ENCODE data around the gene TRIM3. TPM values are rescaled to one million over a fixed set of nuclear protein-coding genes. Genes with fewer than 3 reads are reported as not detected.
A peak's percentile ranks its signal among the peaks of the same experiment; 100 is the strongest.

TRIM3 gene
- total RNA-seq, 2 donors from 2014 or later: 10.6 to 14.5 TPM

DNA sequence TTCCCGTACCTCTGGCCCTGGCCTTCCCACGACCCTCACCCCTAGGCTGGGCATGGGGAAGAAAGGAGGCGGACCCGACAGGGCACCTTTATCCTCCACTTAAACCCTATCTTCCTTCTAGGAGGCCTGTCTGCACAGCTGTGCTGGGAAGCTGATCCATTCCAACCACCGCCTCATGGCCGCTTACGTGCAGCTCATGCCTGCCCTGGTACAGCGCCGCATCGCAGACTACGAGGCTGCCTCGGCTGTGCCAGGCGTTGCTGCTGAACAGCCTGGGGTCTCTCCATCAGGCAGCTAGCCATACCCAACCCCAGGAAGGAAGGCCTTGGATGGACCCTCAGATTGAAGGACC lies 8.2 kb upstream of the TRIM3 start:
- intact Hi-C loops (cut with DNase I): no loop called here
- ATAC-seq: peak in 1 of 2 donors; percentile 7
- DNase-seq: no peak

DNA sequence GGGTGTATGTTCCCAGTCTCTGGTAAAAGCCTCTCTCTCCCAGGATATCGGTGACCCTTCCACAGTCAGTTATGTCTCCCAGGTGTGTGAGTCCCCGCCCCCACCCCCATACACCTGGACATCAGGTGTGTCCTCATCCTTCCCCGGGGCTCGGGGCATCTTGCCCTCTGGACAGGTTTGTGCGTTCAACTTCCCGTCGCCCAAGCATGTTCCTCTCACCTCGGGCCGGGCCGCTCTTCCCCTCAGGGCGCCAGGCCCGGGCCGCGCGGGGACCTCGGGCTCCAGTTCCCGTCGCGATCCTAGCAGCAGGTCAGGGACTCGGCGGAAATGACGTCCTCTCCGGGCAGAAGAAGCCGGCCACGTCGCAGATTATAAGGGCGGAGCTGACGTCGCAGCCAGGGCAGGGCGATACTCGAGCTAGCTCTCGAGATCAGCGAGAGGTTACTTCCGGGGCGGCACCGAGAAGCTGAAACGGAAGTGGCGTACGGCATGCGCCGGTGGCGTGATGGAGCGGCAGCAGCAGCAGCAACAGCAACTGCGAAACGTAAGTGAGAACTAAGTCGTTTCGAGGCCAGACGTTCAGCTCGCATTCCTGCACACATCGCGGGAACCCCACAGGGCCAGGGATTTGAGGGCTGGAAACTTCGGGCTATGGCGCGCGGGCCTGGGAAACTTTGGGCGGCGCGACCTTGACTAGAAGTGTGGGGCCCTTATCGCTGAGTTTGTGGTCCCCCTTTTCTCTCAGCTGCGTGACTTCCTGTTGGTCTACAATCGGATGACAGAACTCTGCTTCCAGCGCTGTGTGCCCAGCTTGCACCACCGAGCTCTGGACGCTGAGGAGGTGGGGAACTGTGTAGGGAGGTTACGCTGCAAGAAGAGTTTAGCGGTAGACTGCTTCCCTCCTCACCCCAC lies 7.5 kb upstream of the TRIM3 start, which contains the start of the genes ARFIP2 and TIMM10B:
ARFIP2 (minus strand) TSS at position 320 of the 912 bp plus-strand sequence. CDS start 910 bp downstream, outside the sequence.
TIMM10B (plus strand) TSS at position 490 of the 912 bp plus-strand sequence; CDS start at position 506, 16 bp downstream.
- intact Hi-C loops (cut with DNase I): no loop called here
- DNase-seq (peak; percentile 99), ATAC-seq (peak; percentile 98 to 99)

DNA sequence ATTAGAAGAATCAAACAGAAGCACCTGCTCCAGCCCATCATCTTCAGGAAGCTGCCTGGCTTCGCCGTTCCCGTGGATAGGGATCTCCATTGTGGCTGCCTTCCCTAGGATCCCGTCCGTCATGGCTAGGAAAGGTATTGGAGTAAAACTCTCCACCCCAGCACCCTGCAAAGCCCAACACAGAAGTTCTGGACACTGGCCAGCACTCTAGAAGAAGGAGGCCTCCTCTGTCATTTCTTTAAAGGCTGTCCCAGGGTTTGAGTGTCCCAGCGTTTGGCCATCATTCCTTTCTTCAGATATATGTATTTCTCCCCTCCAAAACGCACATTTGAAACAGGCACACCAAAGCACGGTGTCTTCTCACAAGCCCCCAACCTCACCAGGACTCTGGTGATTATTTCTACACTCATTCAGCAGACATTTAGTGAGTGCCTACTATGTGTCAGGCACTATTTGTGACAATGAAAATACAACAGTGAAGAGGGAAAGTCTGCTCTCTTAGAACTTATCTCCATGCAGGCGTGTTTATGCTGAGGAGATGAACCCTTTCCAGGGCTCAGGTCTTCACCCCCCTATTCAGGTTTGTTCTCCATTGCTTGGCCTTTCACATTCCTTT lies 6.7 kb upstream of the TRIM3 start:
- intact Hi-C loops (cut with DNase I): no loop called here
- DNase-seq (no peak), ATAC-seq (no peak)

DNA sequence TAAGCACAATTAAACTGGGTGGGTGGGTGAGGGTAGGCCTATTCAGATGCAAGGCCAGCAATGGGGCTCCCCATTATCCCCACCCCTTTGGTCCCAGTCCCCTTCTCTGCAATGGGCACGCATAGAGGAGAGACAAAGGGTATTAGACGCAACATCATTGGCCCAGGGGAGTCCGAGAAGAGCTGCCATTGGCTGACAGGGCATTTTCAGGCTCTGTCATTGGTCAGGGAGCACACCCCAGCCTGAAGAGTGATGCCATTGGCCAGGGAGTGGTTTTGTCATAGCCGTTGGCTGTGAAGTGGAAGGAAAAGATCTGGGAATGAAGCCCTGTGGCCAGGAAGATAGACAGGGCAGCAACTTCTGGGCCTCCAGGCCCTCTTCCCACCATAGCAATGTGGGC lies 2.8 kb upstream of the TRIM3 start:
- intact Hi-C loops (cut with DNase I): loop anchor here in 1 of 2 donors (10.0 kb wide), 1 partner anchor 242 kb away; the partner anchor contains the start of genes CNGA4 and FHIP1B
- ATAC-seq: no peak

DNA sequence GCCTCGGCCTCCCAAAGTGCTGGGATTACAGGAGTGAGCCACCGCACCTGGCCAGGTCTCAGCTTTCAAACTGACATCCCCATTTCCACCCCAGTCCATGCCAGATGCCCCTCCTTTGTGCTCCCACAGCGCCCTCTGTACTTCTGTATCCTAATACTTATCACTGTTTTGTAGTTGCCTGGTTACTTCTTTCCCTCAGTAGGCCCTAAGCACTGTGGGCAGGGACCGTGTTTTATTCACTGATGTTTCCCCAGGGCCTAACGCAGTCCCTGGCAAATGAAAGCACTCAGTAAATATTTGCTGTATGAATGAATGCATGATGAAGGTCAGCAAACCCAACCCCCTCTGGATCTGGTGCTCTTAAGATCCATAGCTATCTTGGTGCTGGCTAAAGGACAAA lies 2.2 kb upstream of the TRIM3 start:
- no peak for ATAC-seq
- intact Hi-C loops (cut with DNase I): loop anchor here in 1 of 2 donors (10.0 kb wide), 1 partner anchor 241 kb away; the partner anchor contains the start of genes CNGA4 and FHIP1B
- no peak for DNase-seq

More for the DNA sequence above, 2.8 kb upstream of the TRIM3 start:
- DNase-seq: no peak

DNA sequence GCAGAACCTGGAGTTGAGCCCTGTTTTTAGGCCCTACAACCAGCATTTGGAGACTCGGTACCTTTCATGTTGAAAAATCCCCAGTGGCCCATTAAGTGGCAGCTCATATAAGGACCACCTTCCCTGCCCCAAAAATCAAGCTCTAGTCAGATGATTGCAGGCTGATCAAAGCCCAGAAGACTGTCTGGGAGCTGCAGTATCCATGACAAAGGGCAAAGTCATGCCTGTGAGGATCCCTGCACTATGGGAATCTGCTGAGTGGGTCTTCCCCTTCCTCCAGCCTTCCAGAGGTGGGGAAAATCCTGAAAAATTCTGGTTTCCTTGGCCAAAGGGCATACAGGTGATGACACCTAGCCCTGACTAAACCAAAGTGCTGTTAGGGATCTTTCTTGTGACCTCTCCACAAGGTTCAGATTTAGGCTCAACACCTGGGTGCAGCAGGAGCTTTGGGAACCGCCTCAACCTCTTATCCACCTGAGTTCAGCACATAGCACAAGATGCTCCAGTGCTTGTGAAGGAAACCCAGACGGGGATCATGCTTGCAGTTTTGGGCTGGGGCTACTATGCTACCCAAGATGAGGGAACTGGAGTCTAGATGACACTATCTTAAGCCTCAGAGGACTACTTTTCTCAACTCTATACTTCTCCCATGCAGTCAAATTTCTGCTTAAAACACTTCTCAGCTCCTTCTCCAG lies 1.2 kb upstream of the TRIM3 start:
- DNase-seq (no peak), ATAC-seq (no peak)
- intact Hi-C loops (cut with DNase I): loop anchor here in 1 of 2 donors (10.0 kb wide), 1 partner anchor 240 kb away; the partner anchor contains the start of genes CNGA4 and FHIP1B

DNA sequence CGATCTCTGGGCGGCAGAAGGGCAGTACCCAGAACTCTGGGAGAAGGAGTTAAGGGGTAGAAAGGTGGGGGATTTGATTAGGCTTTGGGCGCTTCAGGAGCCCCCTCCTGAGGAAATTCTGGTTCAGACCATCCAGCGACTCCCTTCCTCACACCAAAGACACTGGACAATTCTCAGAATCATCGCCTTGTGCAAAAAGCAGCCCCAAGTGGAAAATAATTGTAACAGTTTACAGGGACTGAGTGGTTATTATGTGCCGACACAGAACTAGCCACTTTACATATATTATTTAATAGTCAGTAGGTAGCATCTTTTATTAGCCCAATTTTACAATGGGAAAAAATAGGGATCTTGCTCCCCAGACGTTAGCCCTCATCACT lies 662 bp upstream of the TRIM3 start:
- intact Hi-C loops (cut with DNase I): loop anchor here in 1 of 2 donors (10.0 kb wide), 1 partner anchor 240 kb away; the partner anchor contains the start of genes CNGA4 and FHIP1B
- ATAC-seq: no peak
- DNase-seq: no peak

DNA sequence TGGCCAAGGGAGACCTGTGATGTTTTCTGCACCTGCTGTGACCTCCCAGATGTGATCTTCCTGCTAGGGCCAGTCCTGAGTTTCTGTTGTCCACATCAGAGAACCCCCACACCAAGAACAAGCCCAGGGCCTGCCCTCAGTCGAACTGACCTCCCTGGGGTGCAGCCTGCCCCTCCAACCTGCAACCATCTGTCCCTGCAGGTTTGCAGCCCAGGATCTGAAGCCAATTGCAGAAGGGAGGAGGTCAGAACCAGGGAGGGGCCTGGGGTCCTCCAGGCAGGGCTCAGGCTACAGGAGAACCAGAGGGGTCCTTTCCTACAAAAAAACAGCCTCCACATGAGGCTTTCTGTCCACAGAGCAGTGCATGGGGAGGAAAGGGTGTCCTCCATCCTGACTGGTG lies 807 bp downstream of the TRIM3 start:
- intact Hi-C loops (cut with DNase I): loop anchor here in 1 of 2 donors (10.0 kb wide), 1 partner anchor 238 kb away; the partner anchor contains the start of genes CNGA4 and FHIP1B
- no peak for ATAC-seq

DNA sequence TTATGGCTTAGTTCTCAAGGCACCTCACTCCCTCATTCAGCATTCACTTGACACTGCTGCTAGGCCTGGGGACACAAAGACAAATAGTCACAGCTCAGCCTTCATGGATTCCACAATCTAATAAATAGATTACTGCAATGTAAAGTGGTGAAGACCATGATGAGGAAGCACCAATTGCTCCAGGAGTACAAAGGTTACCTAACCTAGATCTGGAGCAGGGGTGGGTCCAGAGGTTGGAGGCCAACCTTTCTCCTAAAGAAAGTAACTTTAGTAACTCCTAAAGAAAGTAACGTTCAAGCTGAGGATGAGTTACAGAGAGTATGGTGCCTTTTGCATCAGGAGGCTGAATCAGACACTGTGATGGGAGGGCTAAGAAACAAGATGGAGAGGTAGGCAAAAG lies 4.1 kb downstream of the TRIM3 start:
- ATAC-seq (no peak), DNase-seq (no peak)

More for the DNA sequence above, 807 bp downstream of the TRIM3 start:
- DNase-seq: no peak

DNA sequence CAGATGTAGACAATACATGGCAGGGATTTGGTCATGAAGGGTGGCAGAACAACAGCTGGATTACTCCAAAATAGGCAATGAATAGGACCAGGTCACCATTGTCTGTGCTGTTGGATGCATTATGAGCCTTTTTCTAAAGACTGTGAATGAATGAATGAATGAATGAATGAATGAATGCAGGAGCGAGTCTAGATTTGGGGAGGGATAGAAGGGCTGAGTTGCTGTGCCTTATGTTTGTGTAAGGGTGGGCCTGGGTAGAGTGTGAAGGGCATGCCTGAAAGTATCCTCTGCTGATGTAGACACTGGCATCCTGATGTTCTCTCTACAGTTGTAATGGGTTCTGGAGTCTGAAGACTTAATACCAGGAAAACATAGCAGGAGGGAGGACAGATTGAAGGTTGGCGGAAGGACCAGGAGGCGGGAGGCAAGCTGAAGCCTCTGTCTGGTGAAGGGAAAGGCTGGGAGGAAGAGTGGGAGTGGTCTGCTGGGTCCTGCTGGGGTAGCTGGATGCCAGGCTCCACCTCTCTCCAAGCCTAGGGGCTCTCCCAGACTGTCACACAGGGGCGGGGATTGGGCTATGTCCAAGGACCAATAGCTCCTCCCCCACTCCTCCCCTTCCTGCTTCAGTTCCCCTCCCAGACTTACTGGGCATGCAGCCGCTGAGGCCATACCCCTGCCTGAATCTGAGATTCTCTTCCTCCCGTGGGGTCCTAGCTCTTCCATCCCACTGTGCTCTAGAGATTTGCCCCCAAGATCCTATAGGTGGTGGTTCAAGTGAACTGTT lies 4.8 kb downstream of the TRIM3 start:
- ATAC-seq (peak; percentile 87 to 90), DNase-seq (peak; percentile 93)
- intact Hi-C loops (cut with DNase I): no loop called here

More for the DNA sequence above, 4.1 kb downstream of the TRIM3 start:
- intact Hi-C loops (cut with DNase I): no loop called here

DNA sequence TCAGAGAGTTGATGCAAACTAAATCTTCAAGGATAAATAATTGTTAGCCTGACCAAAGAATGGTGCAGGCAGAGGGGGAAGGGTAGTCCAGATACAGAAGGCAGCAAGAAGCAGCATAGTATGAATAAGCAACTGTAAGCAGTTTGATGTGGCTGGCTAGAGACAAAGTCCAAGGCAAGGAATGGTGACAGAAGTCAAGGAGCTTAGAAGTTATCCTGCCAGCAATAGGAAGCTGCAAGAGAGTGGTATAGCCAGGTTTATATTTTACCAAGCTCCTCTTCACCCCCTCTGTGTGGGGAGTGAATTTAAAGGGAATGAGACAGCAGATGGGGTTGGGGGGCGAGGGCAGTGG lies 14.7 kb downstream of the TRIM3 start:
- DNase-seq: no peak
- intact Hi-C loops (cut with DNase I): no loop called here
- ATAC-seq: no peak

DNA sequence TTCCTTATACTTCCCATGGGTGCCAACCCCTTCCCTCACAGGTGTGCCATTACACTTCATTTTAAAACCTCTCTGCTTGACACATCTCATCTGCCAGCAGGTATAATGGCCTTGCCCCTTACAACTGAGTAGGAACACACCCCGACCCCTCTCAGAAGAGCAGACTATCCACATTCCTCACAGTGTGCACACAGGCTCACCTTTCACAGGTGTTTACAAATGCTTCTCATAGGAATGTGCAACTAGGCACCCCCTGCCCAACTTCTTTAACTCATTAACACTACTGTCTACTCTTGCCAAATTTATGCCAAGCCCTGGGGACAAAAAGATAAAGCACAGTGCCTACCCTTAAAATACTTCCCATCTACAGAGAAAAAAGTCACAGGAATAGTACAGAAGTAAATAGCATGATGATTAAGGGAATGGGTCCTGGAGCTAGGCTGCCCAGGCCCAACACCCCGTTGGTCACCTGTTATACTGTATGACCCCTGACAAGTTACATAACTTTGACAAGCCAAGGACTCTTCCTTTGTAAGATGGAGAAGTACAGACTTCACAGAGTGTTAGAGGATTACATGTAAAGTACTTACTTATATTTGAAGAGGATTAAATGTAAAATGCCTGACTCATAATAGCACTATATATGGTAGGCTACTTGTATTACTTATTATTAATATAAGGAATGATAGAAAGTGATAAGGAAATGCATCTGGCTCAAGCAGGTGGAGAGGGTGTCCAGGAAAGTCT lies 15.2 kb downstream of the TRIM3 start:
- ATAC-seq: no peak
- intact Hi-C loops (cut with DNase I): no loop called here
- no peak for DNase-seq

DNA sequence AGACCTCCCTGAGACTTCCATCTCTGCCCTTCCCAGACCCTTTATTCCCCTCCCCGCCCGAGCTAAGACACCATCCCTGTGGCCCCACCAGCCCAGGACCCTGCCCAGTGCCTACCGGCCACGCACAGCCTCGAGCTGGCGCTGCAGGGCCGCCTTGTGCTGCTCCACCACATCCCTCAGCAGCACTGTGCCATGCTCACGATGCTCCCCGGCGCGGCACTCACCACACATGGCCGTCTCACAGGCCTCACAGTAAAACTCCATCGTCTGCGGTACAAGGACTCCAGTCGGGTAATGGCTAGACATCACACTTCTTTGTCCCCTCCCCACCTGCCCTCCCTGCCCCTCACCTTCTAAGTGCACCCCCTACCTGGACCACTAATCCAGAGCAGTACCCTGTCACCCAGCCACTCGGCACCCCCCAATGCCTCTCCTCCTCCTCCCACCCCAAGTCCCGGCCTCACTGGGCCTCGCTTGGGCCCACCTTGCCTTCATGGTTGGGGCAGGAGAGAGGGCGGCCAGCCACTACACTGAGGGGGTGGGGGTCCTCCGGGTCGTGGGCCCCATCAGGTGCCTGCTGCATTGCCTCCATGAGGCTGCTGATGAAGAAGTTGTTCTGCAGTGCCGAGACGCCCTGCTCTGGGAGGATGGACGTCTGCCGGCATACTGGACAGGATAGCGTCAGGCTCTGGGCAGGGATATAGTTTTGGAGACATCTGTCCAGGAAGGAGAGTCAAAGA lies 16.0 kb downstream of the TRIM3 start:
- intact Hi-C loops (cut with DNase I): no loop called here
- ATAC-seq: no peak
- no peak for DNase-seq

DNA sequence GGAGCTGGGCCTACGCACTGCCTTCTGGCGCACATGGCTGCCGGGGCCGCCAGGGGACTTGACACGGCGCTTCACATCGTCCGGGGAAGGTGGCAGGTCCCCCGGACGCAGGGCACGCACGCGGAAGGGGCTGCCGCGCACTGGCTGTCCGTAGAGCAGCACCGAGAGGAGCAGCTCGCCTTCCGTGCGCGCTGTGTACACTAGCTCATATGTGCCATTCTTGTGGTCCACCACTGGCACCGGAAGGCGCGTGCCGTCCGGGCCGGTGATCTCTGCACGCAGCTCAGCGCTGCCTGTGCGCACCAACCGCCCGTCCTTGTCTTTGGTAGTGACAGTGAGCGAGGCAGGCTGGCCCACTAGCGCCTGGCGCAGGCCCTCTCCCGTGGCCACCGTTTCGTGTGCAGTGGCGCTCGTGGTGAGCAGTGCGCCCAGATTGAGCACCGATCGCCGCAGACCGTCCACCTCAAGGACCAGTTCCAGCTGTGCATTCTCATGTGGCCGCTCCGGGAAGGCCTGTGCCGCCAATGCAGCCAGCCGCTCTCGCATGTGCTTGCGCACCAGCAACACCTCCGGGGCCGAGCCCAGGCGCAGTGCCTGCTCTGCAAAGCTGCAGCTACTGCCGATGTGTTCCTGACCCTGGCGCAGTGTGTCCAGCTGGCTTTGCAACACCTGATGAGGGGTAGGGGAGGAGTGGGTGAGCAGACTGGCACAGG lies 17.2 kb downstream of the TRIM3 start:
- intact Hi-C loops (cut with DNase I): no loop called here
- DNase-seq: no peak
- ATAC-seq: no peak

DNA sequence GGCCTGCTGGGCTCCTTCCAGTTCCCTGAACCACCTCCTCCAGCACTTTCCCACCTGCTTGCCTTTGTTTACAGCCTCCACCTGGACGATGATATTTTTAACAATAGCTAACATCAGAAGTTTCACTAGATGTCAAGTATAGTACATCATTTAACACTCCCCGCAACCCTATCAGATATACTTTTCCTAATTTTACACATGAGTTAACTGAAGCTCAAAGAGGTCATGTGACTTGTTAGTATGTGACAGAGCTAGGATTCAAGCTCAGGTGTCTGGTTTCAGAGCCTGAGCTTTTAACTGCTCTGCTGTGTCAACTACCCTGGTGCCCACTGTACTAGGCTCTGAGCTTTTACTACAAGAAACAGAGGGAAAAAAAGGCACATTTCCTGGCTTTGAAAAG lies 18.7 kb downstream of the TRIM3 start:
- intact Hi-C loops (cut with DNase I): no loop called here
- DNase-seq: no peak
- ATAC-seq: no peak

DNA sequence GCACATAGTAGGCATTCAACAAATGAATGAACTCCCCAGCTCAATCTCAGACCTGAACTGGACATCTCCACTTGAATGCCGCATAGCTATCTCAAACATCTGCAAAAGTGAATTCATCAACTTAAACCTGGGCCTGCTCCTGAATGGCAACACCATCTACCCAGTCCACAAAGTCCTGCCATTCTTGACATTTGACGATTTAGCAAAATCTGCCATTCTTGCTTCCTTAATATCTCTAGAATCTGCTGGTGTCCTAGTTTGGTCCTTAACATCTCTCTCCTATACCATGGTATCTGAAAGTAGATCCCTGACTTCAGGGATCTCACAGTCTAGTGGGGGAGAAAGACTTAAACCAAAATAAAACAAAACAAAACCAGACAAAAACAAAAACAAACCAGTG lies 20.6 kb downstream of the TRIM3 start:
- DNase-seq (no peak), ATAC-seq (no peak)
- intact Hi-C loops (cut with DNase I): no loop called here

DNA sequence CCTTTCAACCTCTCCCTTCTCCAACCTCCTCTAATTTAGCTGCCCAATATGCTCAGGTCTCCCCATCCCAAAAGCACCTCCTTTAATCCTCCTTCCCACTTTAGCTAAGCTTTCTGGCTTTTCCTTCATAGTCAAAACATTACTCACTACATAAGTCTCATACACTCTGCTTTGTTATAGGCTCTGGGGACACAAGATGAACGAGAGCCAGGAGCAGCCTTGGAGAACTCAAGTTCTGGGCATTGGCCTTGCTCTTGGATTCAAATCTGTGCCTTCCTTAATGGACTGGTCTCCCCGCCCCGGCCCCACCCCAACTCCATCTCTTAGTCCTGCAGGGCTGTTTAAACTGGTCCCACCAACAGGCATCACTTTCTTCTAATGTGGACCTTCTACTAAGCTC lies 21.5 kb downstream of the TRIM3 start:
- DNase-seq: no peak
- intact Hi-C loops (cut with DNase I): no loop called here
- ATAC-seq: peak in 1 of 2 donors; percentile 72
